DLD1 (cell line): ENCODE results near the gene RUSF1.

Source experiments
- in situ Hi-C: cut with HindIII; loops from 2 replicates; pipeline ENCODE4 v1.10.0; 2017; ENCODE audit warnings: low sequenced_read_pairs

The RUSF1 gene

DNA sequence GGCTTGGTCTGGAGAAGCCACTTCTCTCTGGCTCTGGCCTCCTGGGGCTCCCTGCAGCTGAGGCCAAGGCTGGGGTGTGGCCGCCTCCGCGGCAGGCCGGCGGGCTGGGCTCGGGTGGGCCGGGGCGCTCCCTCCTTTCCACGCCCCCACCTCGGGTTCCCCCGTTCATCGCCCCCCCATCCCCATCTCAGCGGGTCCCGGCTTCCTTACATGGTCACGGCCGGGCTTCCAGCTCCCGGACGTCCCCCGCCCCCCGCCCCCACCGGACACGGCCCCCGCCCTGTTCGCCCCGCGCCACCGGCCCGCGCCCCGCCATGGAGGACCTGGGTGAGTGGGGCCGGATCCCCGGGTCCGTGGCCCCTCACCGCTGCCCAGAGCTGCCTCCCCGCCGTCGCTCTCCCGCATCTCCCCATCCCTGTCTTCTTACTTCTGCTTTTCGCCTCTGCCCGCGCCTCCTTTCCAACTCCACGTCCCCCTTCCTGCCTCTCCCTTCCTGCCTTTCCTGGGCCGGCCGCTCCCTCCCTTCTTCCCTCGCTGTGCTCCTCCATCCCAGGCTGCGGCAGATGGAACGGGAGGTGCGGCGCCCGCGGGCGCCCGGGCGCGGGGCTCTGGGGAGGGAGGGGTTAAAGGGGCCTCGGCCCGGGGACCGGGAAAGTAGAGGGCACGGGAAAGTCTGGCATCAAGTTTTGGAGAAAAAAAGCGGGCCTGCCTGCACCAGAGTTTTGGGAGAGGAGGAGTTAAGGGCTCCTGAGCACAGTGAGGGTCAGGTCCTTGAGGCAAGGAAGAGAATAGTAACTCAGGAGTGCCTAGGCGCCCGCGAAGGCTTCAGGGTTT lies 36.1 kb downstream of the RUSF1 start, which contains the start of gene TGFB1I1:
Gene TGFB1I1 (plus strand): TSS at position 278 of the 834 bp plus-strand sequence. CDS start 37 bp downstream, at position 315.
- in situ Hi-C loops: no loop called here

GRCh38 chr16:31471241-31471874 lies 36.8 kb downstream of the RUSF1 start:
- in situ Hi-C loops: no loop called here

- in situ Hi-C loops: no loop called here
Measured at GRCh38 chr16:31470615-31471014, 37.6 kb downstream of the RUSF1 start.

GRCh38 chr16:31467858-31468257 lies 40.3 kb downstream of the RUSF1 start:
- in situ Hi-C loops: no loop called here

DNA sequence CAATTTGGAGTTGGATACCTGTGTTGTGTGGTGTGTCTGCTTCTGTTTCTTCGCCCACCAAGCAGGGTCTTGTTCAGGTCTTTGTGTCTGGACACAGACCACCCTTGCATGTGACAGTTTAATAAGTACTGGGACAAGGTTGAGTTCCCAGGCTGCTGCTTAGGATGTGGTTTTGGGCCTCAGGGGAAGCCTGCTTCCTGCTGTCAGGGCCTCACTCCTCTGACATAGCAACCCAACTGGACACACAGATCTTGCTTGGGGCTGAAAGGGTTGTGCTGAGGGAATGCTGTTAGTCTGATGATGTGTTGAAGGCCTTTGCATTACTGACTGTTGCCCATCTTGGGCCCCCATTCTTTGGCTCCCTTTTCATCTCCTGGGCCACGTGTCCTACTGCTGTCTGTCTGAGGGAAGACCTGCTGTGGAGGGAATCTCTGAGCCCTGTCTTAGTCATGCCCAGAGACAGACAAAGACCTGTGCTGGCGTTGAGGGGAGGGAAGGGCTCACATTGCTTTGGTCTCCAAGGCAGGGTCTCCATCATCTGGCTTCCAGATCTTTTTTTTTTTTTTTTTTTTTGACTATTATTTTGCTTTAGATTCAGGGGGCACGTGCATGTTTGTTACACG lies 40.9 kb downstream of the RUSF1 start:
- in situ Hi-C loops: no loop called here

DNA sequence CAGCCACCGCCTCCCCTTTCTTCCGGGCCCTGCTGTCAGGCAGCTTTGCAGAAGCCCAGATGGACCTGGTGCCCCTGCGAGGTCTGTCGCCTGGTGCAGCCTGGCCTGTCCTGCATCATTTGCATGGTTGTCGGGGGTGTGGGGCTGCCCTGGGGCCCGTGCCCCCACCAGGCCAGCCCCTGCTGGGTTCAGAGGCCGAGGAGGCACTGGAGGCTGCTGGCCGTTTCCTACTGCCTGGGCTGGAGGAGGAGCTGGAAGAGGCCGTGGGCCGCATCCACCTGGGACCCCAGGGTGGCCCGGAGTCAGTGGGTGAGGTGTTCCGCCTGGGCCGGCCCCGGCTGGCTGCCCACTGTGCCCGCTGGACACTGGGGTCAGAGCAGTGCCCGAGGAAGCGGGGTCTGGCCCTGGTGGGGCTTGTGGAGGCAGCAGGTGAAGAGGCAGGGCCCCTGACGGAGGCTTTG lies 41.8 kb downstream of the RUSF1 start:
- in situ Hi-C loops: no loop called here

GRCh38 chr16:31465788-31466370 lies 42.3 kb downstream of the RUSF1 start:
- in situ Hi-C loops: no loop called here

DNA sequence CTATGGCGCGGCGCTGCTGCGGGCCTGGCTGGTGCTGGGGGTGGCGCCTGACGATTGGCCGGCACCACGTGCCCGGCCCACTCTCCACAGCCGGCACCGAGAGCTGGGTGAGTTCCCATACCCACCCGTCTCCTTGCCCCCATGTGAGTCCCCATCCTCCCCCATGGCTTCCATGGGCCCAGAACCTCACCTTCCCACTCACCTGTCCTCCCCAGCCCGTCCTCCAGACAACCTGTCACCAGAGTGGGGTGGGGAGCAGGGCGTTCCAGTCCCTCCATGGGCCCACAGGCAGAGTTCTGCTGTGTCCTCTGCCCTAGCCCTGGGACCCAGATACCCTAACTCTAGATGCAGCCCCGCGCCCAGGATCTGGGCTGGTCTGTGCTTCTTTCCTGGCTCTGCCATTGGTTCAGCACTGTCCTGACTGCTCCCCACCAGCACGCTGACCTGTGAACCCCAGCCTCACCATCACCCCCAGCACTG lies 43.4 kb downstream of the RUSF1 start:
- in situ Hi-C loops: no loop called here

DNA sequence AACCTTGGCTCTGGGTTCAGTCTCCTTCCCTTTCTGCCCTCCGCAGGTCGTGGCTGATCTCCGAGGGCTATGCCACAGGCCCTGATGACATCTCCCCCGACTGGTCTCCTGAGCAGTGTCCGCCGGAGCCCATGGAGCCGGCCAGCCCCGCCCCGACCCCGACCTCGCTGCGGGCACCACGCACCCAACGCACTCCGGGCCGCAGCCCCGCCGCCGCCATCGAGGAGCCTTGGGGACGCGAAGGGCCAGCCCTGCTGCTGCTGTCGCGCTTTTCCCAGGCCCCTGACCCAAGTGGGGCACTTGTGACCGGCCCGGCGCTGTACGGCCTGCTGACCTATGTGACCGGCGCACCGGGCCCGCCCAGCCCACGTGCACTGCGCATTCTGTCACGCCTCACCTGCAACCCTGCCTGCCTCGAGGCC lies 43.8 kb downstream of the RUSF1 start:
- in situ Hi-C loops: no loop called here

DNA sequence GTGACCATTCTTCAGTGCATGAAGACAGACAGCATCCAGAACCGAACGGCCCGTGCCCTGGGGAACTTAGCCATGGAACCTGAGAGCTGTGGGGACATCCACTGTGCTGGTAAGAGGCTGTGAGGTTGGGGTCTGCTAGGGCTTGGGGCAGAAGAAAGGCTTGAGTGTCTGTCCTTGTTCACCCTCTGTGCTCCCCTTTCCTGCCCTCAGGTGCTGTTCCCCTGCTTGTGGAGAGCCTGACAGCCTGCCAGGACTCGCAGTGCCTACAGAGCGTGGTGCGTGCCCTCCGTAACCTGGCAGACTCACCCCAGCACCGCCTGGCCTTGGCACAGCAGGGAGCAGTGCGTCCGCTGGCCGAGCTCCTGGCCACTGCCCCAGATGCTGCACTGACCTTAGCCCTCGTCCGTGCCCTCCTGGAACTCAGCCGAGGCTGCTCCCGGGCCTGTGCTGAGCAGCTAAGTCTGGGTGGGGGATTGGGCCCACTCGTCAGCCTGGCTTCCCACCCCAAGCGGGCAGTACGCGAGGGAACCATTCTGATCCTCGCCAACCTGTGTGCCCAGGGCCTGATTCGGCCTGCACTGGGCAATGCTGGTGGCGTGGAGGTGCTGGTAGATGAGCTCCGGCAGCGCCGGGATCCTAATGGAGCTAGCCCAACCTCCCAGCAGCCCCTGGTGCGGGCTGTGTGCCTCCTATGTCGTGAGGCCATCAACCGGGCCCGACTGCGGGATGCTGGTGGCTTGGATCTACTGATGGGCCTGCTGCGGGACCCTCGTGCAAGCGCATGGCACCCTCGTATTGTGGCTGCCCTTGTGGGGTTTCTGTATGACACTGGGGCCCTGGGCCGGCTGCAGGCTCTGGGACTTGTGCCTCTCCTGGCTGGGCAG lies 46.0 kb downstream of the RUSF1 start:
- in situ Hi-C loops: no loop called here

DNA sequence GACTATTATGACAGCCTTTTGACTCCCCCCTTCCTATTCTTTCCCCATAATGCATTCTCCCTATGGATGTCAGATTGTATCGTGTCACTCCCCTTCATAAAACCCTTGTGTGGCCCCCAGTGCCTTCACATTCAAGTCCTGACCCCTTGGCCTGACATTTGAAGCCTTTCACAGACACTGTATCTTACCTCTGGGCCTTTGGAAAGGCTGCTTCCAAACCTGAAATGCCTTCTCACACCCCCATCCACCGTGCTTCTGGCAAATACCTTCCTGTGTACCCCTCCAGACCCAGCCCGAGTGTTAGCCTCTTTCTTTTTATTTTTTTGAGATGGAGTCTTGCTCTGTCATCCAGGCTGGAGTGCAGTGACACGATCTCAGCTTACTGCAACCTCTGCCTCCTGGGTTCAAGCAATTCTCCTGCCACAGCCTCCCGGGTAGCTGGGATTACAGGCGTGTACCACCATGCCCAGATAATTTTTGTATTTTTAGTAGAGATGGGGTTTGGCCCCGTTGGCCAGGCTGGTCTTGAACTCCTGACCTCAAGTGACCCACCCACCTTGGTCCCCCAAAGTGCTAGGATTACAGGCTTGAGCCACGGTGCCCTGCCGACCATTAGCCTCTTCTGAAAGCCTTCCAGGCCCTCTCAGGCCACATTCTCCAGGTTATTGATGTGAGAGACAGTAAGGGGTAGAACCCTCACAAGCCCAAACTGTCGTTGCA lies 46.8 kb downstream of the RUSF1 start:
- in situ Hi-C loops: no loop called here

GRCh38 chr16:31460582-31461002 lies 47.6 kb downstream of the RUSF1 start:
- in situ Hi-C loops: no loop called here

DNA sequence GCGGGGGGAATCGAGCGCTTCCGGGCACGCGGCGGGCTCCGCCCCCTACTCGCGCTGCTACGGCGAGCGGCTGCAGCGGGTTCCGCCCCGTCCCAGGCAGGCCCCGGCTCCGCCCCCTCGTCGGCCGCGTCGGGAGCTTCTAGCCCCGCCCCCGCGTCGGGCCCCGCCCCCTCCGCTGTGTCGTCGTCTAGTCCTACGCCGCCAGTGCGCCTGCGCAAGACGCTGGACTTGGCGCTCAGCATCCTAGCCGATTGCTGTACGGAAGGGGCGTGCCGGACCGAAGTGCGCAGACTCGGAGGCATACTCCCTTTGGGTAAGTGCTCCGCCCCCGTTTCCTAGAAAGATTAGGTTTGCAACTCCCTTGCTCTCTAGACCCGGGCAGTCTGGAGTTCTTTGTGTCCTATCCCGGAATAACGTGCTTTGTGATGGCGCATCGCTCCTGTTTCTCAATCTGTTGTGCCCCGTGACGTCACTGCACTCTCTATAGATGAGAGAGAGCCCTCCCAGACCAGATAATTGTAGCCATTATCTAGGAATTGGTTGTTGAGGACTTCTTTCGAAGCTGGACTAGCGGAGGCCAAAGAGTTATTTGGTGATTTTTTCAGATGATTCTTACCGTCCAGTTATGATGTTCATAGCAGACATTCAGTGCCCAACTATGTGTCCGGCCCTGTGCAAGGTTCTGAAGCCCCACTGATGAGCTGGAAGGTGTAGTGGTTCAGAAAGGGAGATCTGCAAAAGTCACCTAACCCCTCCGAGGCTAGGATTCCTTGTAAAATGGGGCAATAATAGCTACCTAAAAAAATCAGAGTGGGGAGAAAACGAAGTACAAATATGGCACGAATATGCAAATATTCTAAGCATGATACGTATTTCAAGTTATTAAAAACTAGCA lies 48.3 kb downstream of the RUSF1 start:
- in situ Hi-C loops: no loop called here

DNA sequence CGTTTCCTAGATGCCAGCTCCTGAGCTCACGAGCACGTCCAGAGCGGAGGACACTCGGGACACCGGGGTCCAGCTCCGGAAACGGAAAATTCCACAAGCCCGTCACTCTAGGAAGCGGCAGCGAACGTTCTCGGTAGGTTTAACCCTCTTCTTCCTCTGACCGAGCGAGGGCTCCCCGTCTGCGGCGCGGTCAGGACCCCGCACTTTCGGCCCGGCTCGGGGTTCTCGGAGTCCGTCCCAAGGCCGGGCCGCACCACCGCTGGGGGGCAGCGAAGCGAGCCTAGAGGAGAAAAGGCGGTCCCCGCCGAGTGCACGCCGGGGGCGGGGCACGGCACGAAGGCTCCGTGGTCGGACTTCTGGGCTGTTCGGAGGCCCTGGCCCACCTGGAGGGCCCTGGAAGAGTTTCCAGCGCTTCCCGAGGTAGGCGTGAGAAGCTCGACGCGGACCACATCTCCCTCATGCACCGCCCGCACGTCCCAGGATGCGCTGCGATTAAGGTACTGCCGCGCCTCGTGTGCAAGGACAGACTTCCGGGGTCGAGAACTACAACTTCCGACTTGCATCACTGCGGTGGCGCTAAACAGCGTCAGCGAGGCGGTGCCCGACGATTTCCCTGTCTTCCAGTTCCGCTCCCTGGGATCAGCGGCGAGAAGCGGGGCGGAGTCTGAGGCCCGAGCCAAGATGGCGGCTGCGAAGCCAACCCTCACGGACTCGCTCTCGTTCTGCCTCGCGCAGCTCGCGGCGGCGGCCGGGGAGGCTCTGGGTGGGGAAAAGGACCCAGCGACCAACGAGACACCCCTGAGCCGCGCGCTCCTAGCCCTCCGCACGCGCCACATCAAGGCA lies 49.1 kb downstream of the RUSF1 start, which contains the start of gene ARMC5:
Gene ARMC5 (plus strand): TSS at position 658 of the 843 bp plus-strand sequence. CDS start 24 bp downstream, at position 682.
- in situ Hi-C loops: no loop called here

- in situ Hi-C loops: no loop called here
Measured at GRCh38 chr16:31458073-31458843, 49.9 kb downstream of the RUSF1 start.

DNA sequence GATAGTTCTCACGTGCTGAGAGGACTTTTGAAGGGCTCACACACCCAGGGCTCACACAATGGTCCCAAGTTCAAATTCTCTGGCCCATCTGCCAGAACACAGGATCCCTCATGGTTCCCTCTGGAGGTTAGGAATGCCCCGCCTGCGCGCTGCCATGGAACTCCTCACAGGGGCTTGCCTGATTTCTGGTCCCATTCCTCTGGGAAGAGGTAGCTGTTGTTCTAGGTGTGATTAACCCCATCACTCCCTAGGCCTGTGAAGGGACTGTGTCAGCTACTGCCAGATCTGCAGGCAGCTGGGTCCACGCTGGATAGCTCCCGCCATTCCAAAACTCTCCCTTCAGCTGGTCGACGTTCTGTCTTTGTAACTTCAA lies 51.2 kb downstream of the RUSF1 start:
- in situ Hi-C loops: no loop called here
